Measurements from ENCODE around the gene RELN. TPM values are rescaled to one million over a fixed set of nuclear protein-coding genes. Genes with fewer than 3 reads are reported as not detected.

Gene RELN
- total RNA-seq, 1 experiment from 2014 or later, result 0.57 TPM

GRCh38 chr7:103593691-103594090 is 395.8 kb downstream of the RELN start:
- no peak for DNase-seq (ENCODE audit: extremely low read depth, low read depth)

- DNase-seq (ENCODE audit: extremely low read depth, low read depth), result no peak
Measured at GRCh38 chr7:103592844-103593243, 396.6 kb downstream of the RELN start.

- DNase-seq (ENCODE audit: extremely low read depth, low read depth), result no peak
Measured at GRCh38 chr7:103592187-103592586, 397.3 kb downstream of the RELN start.

- no peak for DNase-seq (ENCODE audit: extremely low read depth, low read depth)
Measured at GRCh38 chr7:103580031-103580430, 409.4 kb downstream of the RELN start.

GRCh38 chr7:103577059-103577458 is 412.4 kb downstream of the RELN start:
- no peak for DNase-seq (ENCODE audit: extremely low read depth, low read depth)

- DNase-seq (ENCODE audit: extremely low read depth, low read depth), result no peak
Measured at GRCh38 chr7:103576641-103577040, 412.8 kb downstream of the RELN start.

- no peak for DNase-seq (ENCODE audit: extremely low read depth, low read depth)
Measured at GRCh38 chr7:103574576-103574975, 414.9 kb downstream of the RELN start.

GRCh38 chr7:103573479-103574058 is 415.9 kb downstream of the RELN start:
- DNase-seq (ENCODE audit: extremely low read depth, low read depth), result peak; percentile 45

- no peak for DNase-seq (ENCODE audit: extremely low read depth, low read depth)
Measured at GRCh38 chr7:103571586-103571985, 417.9 kb downstream of the RELN start.

- DNase-seq (ENCODE audit: extremely low read depth, low read depth), result no peak
Measured at GRCh38 chr7:103569621-103570305, 419.7 kb downstream of the RELN start.

GRCh38 chr7:103564416-103564815 is 425.0 kb downstream of the RELN start:
- DNase-seq (ENCODE audit: extremely low read depth, low read depth), result no peak

GRCh38 chr7:103560136-103560535 is 429.3 kb downstream of the RELN start:
- DNase-seq (ENCODE audit: extremely low read depth, low read depth), result no peak

- DNase-seq (ENCODE audit: extremely low read depth, low read depth), result no peak
Measured at GRCh38 chr7:103551016-103551415, 438.4 kb downstream of the RELN start.

- DNase-seq (ENCODE audit: extremely low read depth, low read depth), result no peak
Measured at GRCh38 chr7:103549786-103550185, 439.7 kb downstream of the RELN start.

- DNase-seq (ENCODE audit: extremely low read depth, low read depth), result no peak
Measured at GRCh38 chr7:103547451-103548284, 441.8 kb downstream of the RELN start.

GRCh38 chr7:103542470-103542869 is 447.0 kb downstream of the RELN start:
- no peak for DNase-seq (ENCODE audit: extremely low read depth, low read depth)

- no peak for DNase-seq (ENCODE audit: extremely low read depth, low read depth)
Measured at GRCh38 chr7:103541947-103542346, 447.5 kb downstream of the RELN start.

- DNase-seq (ENCODE audit: extremely low read depth, low read depth), result no peak
Measured at GRCh38 chr7:103541026-103541425, 448.4 kb downstream of the RELN start.

- DNase-seq (ENCODE audit: extremely low read depth, low read depth), result no peak
Measured at GRCh38 chr7:103540338-103540737, 449.1 kb downstream of the RELN start.

GRCh38 chr7:103539875-103540274 is 449.6 kb downstream of the RELN start:
- DNase-seq (ENCODE audit: extremely low read depth, low read depth), result no peak

- no peak for DNase-seq (ENCODE audit: extremely low read depth, low read depth)
Measured at GRCh38 chr7:103538964-103539709, 450.3 kb downstream of the RELN start.
